Measurements from ENCODE around the gene KSR2. TPM values are rescaled to one million over a fixed set of nuclear protein-coding genes. Genes with fewer than 3 reads are reported as not detected.

The KSR2 gene
- total and polyA plus RNA-seq, 2 of the 13 experiments (the other 11 are each of a cell fraction or from before 2014, with no cell fraction given), result 0.02 TPM; not detected in 1

- no peak for TF ChIP-seq STAT5B (CRISPR knock-in tag; IDR thresholded peaks at IDR 0.05)
- no peak for TF ChIP-seq TMF1 (CRISPR knock-in tag; IDR thresholded peaks at IDR 0.05; ENCODE audit: low read depth)
Observed at GRCh38 chr12:117820216-117820907, 148.4 kb downstream of the KSR2 start (continued).

- ChIA-PET CTCF (ENCODE audit: low intra/inter-chr PET ratio, low total read pairs) (no interaction called here), POLR2A (no interaction called here)
- no peaks in the 10 kb centered on the region for H3K4me1 ChIP-seq (ENCODE audit: insufficient read depth, low read length)
- in situ Hi-C loops (cut with HindIII; ENCODE audit: extremely low pct_ligation_motif_present, low pct_unique_long_range_greater_than_20kb), result no loop called here
- H3K79me2 ChIP-seq (ENCODE audit: insufficient read depth, low read length), result no peaks in the 10 kb centered on the region
- no peaks in the 10 kb centered on the region for H3K36me3 ChIP-seq (replicated peaks in 1 of 2; ENCODE audit: control insufficient read depth in 1 of 2, insufficient read depth in 2 of 2, low read length in 2 of 2)
- no peak for ATAC-seq
- no peak for DNase-seq (ENCODE audit: low spot score)
- FAIRE-seq, result no peak
- H3K27me3 ChIP-seq (ENCODE audit: control insufficient read depth in 1 of 2, insufficient read depth in 2 of 2, low read length in 2 of 2), result peaks cover 0 to 10% of the 10 kb centered on the region in 2 experiments; a peak in 1 of 5 replicates
- no peak overlapping the region for H2AFZ ChIP-seq (ENCODE audit: low read length)
- BruUV-seq (replicated peaks), result no TSS peak
- no peak overlapping the region for H3K27ac ChIP-seq (ENCODE audit: extremely low read length, insufficient read depth, low read length)
- no peak overlapping the region for H3K4me2 ChIP-seq (ENCODE audit: low read depth, low read length)
- H4K20me1 ChIP-seq (ENCODE audit: insufficient read depth, low read length), result no peaks in the 10 kb centered on the region
- H3K4me3 ChIP-seq (replicated peaks in 1 of 3; ENCODE audit: insufficient read depth in 1 of 3, low read depth in 2 of 3, low read length in 3 of 3), result no peak overlapping the region
- TF ChIP-seq ZNF558 (CRISPR knock-in tag; IDR thresholded peaks at IDR 0.05; ENCODE audit: borderline replicate concordance) (no peak), IKZF1 (IDR thresholded peaks at IDR 0.05) (no peak), ZNF446 (CRISPR knock-in tag; IDR thresholded peaks at IDR 0.05) (no peak), CREM (IDR thresholded peaks at IDR 0.05) (no peak), CREM (CRISPR knock-in tag; IDR thresholded peaks at IDR 0.05) (no peak), ZC3H13 (CRISPR knock-in tag; IDR thresholded peaks at IDR 0.05) (no peak), RFXANK (CRISPR knock-in tag; IDR thresholded peaks at IDR 0.05) (no peak), BCL6 (CRISPR knock-in tag; IDR thresholded peaks at IDR 0.05) (no peak), ATF7 (IDR thresholded peaks at IDR 0.05) (no peak), ATF7 (CRISPR knock-in tag; IDR thresholded peaks at IDR 0.05) (no peak), STAT5B (CRISPR knock-in tag; IDR thresholded peaks at IDR 0.05) (no peak), MTERF4 (CRISPR knock-in tag; IDR thresholded peaks at IDR 0.05) (no peak), KLF12 (CRISPR knock-in tag; IDR thresholded peaks at IDR 0.05; ENCODE audit: borderline replicate concordance) (no peak), PRPF4 (IDR thresholded peaks at IDR 0.05; ENCODE audit: low read depth, low read length, poor library complexity, severe bottlenecking) (no peak), ZNF496 (CRISPR knock-in tag; IDR thresholded peaks at IDR 0.05; ENCODE audit: insufficient replicate concordance) (no peak)
- H3K9me3 ChIP-seq (ENCODE audit: low read length), result no peaks in the 10 kb centered on the region
- WGBS (ENCODE audit: low lambda C conversion rate), result 13% methylated on average over 4 of the region's 4 CpGs
- no peak overlapping the region for H3K9ac ChIP-seq (ENCODE audit: insufficient read depth, low read depth, low read length)
- intact Hi-C loops (cut with micrococcal nuclease; ENCODE audit: unreplicated experiment), result no loop called here
Observed at GRCh38 chr12:117819160-117819559, 149.6 kb downstream of the KSR2 start.

Data from HepG2 (cell line).